SKM-1 (cell line): ENCODE data around the gene COX7A2.

Experiments used
- DNase-seq: peaks from one replicate; lab custom pipeline; 2025; ENCODE audit not compliant: unreplicated experiment; lab: John Stamatoyannopoulos, UW

Gene COX7A2

GRCh38 chr6:75268121-75268987 lies 24.8 kb upstream of the COX7A2 start:
- no peak for DNase-seq

GRCh38 chr6:75267461-75267860 lies 23.9 kb upstream of the COX7A2 start:
- no peak for DNase-seq

- peak; percentile 15 for DNase-seq
These were observed 23.2 kb upstream of the COX7A2 start for GRCh38 chr6:75266716-75267291.

GRCh38 chr6:75263401-75263750 lies 19.8 kb upstream of the COX7A2 start:
- no peak for DNase-seq

- DNase-seq = no peak
These were observed 19.3 kb upstream of the COX7A2 start for GRCh38 chr6:75262716-75263400.

- DNase-seq = no peak
These were observed 17.7 kb upstream of the COX7A2 start for GRCh38 chr6:75261299-75261698.

GRCh38 chr6:75257343-75258087 lies 13.9 kb upstream of the COX7A2 start:
- DNase-seq = no peak

- no peak for DNase-seq
These were observed 7.0 kb upstream of the COX7A2 start for GRCh38 chr6:75250552-75250951.

GRCh38 chr6:75249837-75250236 lies 6.2 kb upstream of the COX7A2 start:
- no peak for DNase-seq

- DNase-seq = no peak
These were observed 2.8 kb upstream of the COX7A2 start for GRCh38 chr6:75246386-75246785.

GRCh38 chr6:75244063-75244584 lies 523 bp upstream of the COX7A2 start:
- DNase-seq = no peak

GRCh38 chr6:75236630-75237029 lies 7.0 kb downstream of the COX7A2 start:
- no peak for DNase-seq

GRCh38 chr6:75235271-75235670 lies 8.3 kb downstream of the COX7A2 start:
- no peak for DNase-seq

GRCh38 chr6:75234126-75234865 lies 9.3 kb downstream of the COX7A2 start:
- DNase-seq = no peak

- no peak for DNase-seq
These were observed 10.4 kb downstream of the COX7A2 start for GRCh38 chr6:75233092-75233615.

- DNase-seq = no peak
These were observed 12.9 kb downstream of the COX7A2 start for GRCh38 chr6:75230484-75231325.

GRCh38 chr6:75224303-75224926 lies 19.2 kb downstream of the COX7A2 start:
- DNase-seq = no peak

GRCh38 chr6:75223428-75223827 lies 20.2 kb downstream of the COX7A2 start:
- DNase-seq = no peak

- no peak for DNase-seq
These were observed 21.3 kb downstream of the COX7A2 start for GRCh38 chr6:75222261-75222660.
